Astrocyte (in vitro differentiated cells and primary cell): ENCODE data around the gene ANO7. TPM values are rescaled to one million over a fixed set of nuclear protein-coding genes. Genes with fewer than 3 reads are reported as not detected.
A peak's percentile ranks its signal among the peaks of the same experiment; 100 is the strongest.

Experiments
- DNase-seq: peaks from one replicate; pipeline ENCODE4 v3.0.0-alpha.2; 2010; ENCODE audit warnings: low read depth
- FAIRE-seq: peaks from 2 replicates; lab custom pipeline; 2011; peaks lifted over from hg19 to GRCh38; lab: Jason Lieb, UNC
- H2AFZ ChIP-seq: 2 replicates; pipeline ENCODE4 v1.6.0; 2012; ENCODE audit warnings: low read depth, low read length, inconsistent platforms
- H3K27ac ChIP-seq: 2 replicates; pipeline ENCODE4 v1.5.1; 2011; ENCODE audit warnings: low read depth, low read length, inconsistent platforms
- H3K27me3 ChIP-seq: 2 replicates; pipeline ENCODE4 v1.6.0; 2011; ENCODE audit warnings: low read length, inconsistent platforms; ENCODE audit not compliant: insufficient read depth
- H3K36me3 ChIP-seq: 2 replicates; pipeline ENCODE4 v1.5.1; 2011; ENCODE audit warnings: low read length, inconsistent platforms; ENCODE audit not compliant: insufficient read depth
- H3K4me1 ChIP-seq: 2 replicates; pipeline ENCODE4 v1.5.1; 2011; ENCODE audit warnings: low read length, inconsistent platforms; ENCODE audit not compliant: insufficient read depth
- H3K4me2 ChIP-seq: 2 replicates; pipeline ENCODE4 v1.6.0; 2012; ENCODE audit warnings: low read length, inconsistent platforms
- H3K4me3 ChIP-seq: 2 replicates; pipeline ENCODE4 v1.5.1; 2011; ENCODE audit warnings: low read depth, mild to moderate bottlenecking, low read length, inconsistent platforms; ENCODE audit not compliant: insufficient read depth
- H3K79me2 ChIP-seq: 2 replicates; pipeline ENCODE4 v1.6.0; 2012; ENCODE audit warnings: mild to moderate bottlenecking, low read length, inconsistent platforms; ENCODE audit not compliant: insufficient read depth
- H3K9ac ChIP-seq: 2 replicates; pipeline ENCODE4 v1.6.0; 2012; ENCODE audit warnings: mild to moderate bottlenecking, low read length, inconsistent platforms
- H3K9me3 ChIP-seq: 2 replicates; pipeline ENCODE4 v1.5.1; 2012; ENCODE audit warnings: low read depth, mild to moderate bottlenecking, low read length, inconsistent platforms; ENCODE audit not compliant: insufficient read depth
- H4K20me1 ChIP-seq: 2 replicates; pipeline ENCODE4 v1.6.0; 2012; ENCODE audit warnings: low read length, inconsistent platforms; ENCODE audit not compliant: insufficient read depth
- H3K27ac Mint-ChIP-seq: one replicate; pipeline ENCODE4 v1.8.0; 2021; ENCODE audit warnings: mild to moderate bottlenecking, mixed read lengths; ENCODE audit not compliant: unreplicated experiment
- H3K27me3 Mint-ChIP-seq: one replicate; pipeline ENCODE4 v1.8.0; 2021; ENCODE audit warnings: low read depth, mixed read lengths; ENCODE audit not compliant: unreplicated experiment
- H3K36me3 Mint-ChIP-seq: one replicate; pipeline ENCODE4 v1.8.0; 2021; ENCODE audit warnings: low read depth, mixed read lengths; ENCODE audit not compliant: unreplicated experiment
- H3K4me1 Mint-ChIP-seq: one replicate; pipeline ENCODE4 v1.8.0; 2021; ENCODE audit warnings: low read depth, mixed read lengths; ENCODE audit not compliant: unreplicated experiment
- H3K4me3 Mint-ChIP-seq: one replicate; pipeline ENCODE4 v1.8.0; 2021; ENCODE audit warnings: mild to moderate bottlenecking, moderate library complexity, mixed read lengths; ENCODE audit not compliant: unreplicated experiment
- H3K9me3 Mint-ChIP-seq: one replicate; pipeline ENCODE4 v1.8.0; 2021; ENCODE audit warnings: mild to moderate bottlenecking, mixed read lengths; ENCODE audit not compliant: unreplicated experiment
- EZH2 ChIP-seq: IDR thresholded peaks from 2 replicates; pipeline ENCODE4 v1.6.1; 2012; ENCODE audit warnings: mild to moderate bottlenecking, low read length, inconsistent platforms; ENCODE audit not compliant: insufficient read depth
- total RNA-seq: library from RNA; stranded (reverse); gene quantifications from 2 replicates; pipeline ENCODE4 v1.2.1, GENCODE V29; 2021
- TF ChIP-seq, protein P1 (sequence below): IDR thresholded peaks from 2 replicates; pipeline ENCODE4 v1.5.1; 2011; ENCODE audit warnings: low read depth, mild to moderate bottlenecking, inconsistent platforms, low read length, moderate library complexity; ENCODE audit not compliant: insufficient read depth

ANO7 gene
- total RNA-seq, 1 donor from 2014 or later: 7.1 TPM

DNA sequence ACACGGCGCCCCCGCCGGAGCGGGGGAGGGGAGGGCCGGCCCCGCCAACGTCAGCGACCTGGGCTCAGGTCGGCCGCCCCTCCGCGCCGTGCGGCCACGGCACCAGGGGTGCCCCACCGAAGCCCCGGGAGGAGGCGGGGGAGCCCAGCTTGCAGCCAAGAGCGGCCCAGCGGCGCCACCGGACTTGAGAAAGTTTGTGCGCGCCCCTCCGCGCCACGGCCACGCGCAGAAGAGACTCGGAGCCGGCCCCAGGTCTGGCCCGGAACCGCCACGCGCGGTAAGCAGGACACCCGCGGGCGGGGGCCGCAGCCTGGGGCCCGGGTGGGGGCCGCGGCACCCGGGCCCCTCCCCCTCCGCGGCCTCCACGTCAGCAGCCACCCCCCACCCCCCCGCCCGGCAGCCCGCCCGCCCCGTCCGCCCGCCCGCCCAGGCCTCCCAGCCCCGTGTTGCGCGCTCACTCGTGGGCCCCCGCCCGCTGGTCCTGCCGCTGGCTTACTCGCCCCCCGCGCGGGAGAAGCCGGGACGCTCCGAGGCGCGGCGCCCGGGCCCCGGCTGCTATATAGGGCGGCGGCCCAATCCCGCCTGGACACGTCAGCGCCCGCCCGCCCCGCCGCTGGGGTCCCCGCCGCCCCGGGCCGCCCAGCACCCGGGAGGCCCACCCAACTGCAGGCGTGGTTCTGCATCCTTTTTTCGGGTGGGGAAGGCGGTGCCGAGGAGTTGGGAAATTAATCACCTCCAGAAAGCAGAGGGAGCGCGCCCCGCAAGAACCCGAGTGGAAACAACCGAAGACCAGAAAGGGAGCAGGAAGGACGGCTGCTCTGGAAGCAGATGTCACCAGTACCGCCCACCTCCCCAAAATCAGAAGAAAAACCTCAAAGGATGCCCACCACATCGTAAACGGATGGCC lies 84.1 kb downstream of the ANO7 start:
- peaks cover 84% of the 10 kb centered on the region for H4K20me1 ChIP-seq
- peaks cover 10% of the 10 kb centered on the region for H3K36me3 ChIP-seq
- peaks cover 96% of the 10 kb centered on the region for H3K79me2 ChIP-seq
- peak overlapping the region; percentile 92 for H3K9ac ChIP-seq
- H3K4me3 ChIP-seq: peak overlapping the region; percentile 89
- H3K36me3 Mint-ChIP-seq: peaks cover 28% of the 10 kb centered on the region
- H3K27me3 Mint-ChIP-seq: no peaks in the 10 kb centered on the region
- H3K27ac ChIP-seq: peak overlapping the region; percentile 79
- FAIRE-seq: no peak
- H3K4me1 Mint-ChIP-seq: peaks cover 40% of the 10 kb centered on the region
- H2AFZ ChIP-seq: peak overlapping the region; percentile 62
- no peaks in the 10 kb centered on the region for H3K27me3 ChIP-seq
- TF ChIP-seq, protein P1, sequence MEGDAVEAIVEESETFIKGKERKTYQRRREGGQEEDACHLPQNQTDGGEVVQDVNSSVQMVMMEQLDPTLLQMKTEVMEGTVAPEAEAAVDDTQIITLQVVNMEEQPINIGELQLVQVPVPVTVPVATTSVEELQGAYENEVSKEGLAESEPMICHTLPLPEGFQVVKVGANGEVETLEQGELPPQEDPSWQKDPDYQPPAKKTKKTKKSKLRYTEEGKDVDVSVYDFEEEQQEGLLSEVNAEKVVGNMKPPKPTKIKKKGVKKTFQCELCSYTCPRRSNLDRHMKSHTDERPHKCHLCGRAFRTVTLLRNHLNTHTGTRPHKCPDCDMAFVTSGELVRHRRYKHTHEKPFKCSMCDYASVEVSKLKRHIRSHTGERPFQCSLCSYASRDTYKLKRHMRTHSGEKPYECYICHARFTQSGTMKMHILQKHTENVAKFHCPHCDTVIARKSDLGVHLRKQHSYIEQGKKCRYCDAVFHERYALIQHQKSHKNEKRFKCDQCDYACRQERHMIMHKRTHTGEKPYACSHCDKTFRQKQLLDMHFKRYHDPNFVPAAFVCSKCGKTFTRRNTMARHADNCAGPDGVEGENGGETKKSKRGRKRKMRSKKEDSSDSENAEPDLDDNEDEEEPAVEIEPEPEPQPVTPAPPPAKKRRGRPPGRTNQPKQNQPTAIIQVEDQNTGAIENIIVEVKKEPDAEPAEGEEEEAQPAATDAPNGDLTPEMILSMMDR: no peak
- TF ChIP-seq EZH2: no peak
- H3K4me1 ChIP-seq: peaks cover 33% of the 10 kb centered on the region
- peaks cover 3% of the 10 kb centered on the region for H3K9me3 Mint-ChIP-seq
- DNase-seq: peak; percentile 40
- H3K4me2 ChIP-seq: peak overlapping the region; percentile 88
- peak overlapping the region; percentile 80 for H3K4me3 Mint-ChIP-seq
- no peaks in the 10 kb centered on the region for H3K9me3 ChIP-seq
- peak overlapping the region; percentile 83 for H3K27ac Mint-ChIP-seq

DNA sequence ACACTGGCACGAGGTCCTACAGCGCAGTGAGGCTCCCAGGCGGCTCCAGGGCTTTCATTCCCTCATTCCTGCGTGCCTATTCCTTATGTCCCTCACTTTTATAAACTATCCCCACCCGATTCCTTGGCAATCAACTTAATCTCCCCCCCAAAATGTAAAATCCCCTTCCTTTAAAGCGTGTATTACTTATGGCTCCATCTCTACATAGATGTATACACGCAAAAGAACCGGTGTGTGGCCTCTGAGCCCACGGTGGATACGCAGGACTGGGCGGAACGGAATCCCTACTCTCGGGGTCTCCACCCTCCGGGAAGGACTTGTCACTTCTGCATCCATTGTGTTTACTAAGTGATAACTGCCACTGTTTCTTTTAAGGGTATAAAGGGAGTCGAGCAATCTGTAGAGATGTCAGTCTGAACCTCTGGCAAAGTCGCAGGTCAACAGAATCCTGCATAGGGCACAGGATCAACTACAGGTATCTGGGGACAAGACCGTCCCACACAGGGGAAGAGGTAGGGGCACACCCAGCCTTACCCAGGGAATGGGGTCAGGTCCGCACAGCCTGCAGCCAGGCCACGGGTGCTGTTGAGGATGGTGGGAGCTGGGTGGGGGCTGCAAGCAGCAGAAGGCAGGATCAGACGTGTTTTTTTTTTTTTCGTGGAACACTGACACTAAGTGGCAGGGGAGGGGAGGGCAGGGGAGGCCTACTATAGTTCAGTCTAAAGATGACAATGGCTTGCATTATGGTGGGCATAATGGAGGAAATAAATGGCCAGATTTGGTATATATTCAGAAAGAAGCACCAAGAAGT lies 84.9 kb downstream of the ANO7 start:
- peaks cover 20% of the 10 kb centered on the region for H3K36me3 Mint-ChIP-seq
- no peak for TF ChIP-seq EZH2
- TF ChIP-seq, protein P1: no peak
- Histone ChIP-seq H3K27ac (peak overlapping the region; percentile 57), H3K36me3 (peaks cover 2% of the 10 kb centered on the region), H3K27me3 (no peaks in the 10 kb centered on the region), H3K9ac (peak overlapping the region; percentile 80), H3K4me2 (peak overlapping the region; percentile 87), H3K79me2 (peaks cover 96% of the 10 kb centered on the region), H3K4me3 (peak overlapping the region; percentile 56), H3K9me3 (no peaks in the 10 kb centered on the region), H2AFZ (peak overlapping the region; percentile 62), H4K20me1 (peaks cover 82% of the 10 kb centered on the region), H3K4me1 (peaks cover 33% of the 10 kb centered on the region)
- H3K9me3 Mint-ChIP-seq: peaks cover 3% of the 10 kb centered on the region
- no peak for DNase-seq
- H3K4me1 Mint-ChIP-seq: peaks cover 33% of the 10 kb centered on the region
- peak overlapping the region; percentile 83 for H3K27ac Mint-ChIP-seq
- no peak for FAIRE-seq
- H3K4me3 Mint-ChIP-seq: peak overlapping the region; percentile 80
- H3K27me3 Mint-ChIP-seq: no peaks in the 10 kb centered on the region
